Measurements from ENCODE around the gene ALKBH4.
"Not testable (repeated sequence)": the region's sequence is repeated elsewhere in the genome, so short reads cannot be mapped to it uniquely, and the experiment has no call there.

ALKBH4 gene

GRCh38 chr7:102464577-102465280 lies at the start of gene ALKBH4, which contains the start of gene LRWD1:
ALKBH4 (minus strand) TSS chr7:102464863; CDS start chr7:102464836, 27 bp downstream.
LRWD1 (plus strand) TSS chr7:102464984; CDS start chr7:102465081, 97 bp downstream.
- DNase-seq = peak; percentile 93

DNA sequence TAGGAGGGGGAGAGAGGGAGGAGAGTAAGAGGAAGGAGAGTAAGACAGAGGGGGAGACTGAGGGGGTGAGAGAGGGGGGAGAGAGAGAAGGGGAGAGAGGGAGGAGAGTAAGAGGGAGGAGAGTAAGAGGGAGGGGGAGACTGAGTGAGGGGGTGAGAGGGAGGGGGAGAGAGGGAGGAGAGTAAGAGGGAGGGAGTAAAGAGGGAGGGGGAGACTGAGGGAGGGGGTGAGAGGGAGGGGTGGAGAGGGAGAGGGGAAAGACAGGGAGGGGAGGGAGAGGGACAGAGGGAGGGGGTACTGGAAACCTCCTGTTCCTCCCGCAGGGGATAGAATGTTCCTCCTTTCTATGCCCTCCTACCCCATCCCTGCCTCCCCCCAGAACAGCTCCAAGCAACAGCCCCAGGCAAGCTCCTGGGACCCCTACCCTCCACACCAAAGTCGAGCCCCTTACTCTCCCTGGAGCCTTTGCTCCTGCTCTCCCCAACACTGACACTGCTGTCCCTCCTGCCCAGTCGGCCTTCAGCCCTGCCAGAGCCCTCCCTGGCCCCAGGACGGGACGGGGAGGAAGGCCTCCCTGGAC lies 48.1 kb upstream of the ALKBH4 start:
- not testable (repeated sequence) for DNase-seq

DNA sequence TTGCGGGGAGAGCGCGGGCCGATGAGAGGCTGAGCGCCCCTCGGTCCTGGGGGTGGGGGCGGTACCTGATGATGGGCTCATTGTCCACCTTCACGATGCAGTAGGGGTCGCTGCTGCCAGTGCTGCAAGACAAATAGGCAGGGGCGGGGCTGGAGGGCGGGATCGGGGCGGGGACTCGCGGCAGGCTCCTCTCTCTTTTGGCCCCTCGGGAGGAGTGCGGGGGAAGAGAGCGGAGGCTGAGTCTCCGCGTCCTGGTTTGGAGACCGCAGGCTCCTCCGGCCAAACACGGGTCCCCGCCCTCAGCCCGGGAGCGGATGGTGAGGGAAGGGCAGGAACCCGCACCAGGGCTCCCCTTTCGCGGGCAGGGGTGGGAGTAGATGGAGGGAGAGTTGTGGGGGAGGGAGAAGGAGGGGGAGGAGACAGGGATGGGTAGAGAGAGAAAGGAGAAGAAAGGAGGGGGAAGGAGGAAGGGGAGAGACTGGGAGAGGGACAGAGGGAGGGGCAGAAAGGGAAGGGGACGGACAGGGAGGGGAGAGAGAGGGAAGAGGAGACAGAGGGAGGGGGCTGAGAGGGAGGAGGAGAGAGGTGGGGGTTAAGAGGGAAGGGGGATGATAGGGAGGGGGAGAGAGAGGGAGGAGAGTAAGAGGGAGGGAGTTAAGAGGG lies 47.3 kb upstream of the ALKBH4 start:
- DNase-seq = not testable (repeated sequence)

GRCh38 chr7:102510575-102510974 lies 45.9 kb upstream of the ALKBH4 start:
- DNase-seq = not testable (repeated sequence)

DNA sequence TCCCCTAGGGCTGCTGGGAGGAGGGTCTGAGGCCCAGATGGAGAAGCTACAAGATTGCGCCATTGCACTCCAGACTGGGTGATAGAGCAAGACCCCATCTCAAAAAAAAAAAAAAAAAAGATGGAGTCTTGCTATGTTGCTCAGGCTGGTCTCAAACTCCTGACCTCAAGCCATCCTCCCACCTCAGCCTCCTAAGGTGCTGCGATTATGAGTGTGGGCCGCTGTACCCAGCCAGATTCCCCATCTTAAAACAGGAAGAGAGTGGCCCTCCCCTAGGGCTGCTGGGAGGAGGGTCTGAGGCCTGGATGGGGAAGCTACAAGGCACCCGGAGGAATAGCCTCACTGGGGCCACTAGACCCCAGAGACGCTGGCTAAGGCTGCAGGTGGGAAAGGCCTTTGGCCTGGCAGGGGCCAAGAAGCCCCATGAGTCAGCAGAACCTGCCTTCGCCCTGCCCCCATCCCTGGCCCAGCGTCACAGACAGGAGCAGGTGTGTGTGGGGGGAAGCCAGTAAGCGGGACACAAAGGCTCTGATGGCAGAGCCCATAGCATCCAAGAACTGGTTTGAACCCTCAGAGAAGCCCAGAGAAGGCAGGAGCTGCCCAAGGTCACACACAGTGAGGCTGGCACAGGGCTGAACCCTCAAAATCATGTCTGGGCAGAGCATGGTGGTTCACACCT lies 42.9 kb upstream of the ALKBH4 start:
- not testable (repeated sequence) for DNase-seq

DNA sequence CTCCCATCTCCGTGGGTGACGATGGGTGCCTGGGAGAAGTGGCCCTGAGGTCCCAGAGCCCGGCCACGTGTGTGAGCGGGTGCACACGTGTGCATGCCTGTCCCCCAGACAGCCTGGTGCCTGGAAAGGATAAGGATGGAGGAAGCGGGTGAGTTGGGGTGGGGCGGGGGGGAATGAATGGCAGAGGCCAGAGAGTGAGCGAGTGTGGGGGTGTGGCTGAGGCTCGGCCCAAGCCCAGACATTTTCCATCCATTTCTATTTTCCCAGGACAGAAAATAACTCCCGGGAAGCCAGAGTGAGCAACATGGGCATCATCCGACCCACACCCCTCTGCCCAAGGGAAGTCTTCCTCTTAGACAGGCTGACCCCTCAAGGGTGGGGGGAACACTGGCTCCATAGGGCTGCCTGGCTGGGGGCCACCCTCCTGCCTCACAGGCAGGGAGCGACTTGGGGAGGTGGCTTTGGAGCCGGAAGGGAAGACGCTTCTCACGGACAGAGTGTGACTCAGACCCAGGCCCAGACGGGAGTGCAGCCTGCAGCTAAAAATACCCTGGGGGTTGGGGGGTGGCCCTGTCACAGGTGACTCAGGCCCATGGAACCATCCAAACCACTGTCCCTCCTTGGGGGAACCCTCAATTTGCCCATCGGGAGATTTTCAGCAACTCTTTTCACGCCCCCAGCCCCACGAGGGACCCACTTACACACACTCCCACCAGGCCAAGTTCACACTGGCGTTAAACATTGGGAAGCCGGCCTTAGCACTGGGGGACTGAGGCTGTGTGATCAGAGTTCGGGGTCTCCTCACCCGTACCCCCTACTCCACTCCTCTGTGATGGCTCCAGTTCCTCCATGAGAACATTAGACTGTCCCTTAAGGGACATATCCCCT lies 40.9 kb upstream of the ALKBH4 start:
- not testable (repeated sequence) for DNase-seq

DNA sequence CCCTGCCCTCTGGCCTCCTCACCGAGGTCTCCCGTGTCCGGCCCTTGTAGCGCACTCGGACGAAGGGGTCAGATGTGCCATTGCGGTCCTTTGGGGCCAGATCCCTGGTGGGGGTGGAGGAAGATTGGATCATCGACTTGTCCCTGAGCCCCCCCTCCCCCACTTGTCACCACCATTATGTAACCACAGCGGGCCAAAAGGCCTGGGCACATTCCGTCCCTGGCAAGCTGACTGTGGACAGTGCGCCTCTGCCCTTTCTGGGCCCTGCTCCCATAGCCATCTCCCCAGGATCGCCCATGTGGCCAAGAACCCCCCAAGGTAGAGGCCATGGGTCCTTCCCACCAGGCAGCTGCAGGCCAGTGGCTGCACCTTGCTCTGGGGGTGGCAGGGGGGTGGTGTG lies 38.5 kb upstream of the ALKBH4 start:
- DNase-seq = not testable (repeated sequence)

GRCh38 chr7:102498321-102498720 lies 33.7 kb upstream of the ALKBH4 start:
- DNase-seq = not testable (repeated sequence)

DNA sequence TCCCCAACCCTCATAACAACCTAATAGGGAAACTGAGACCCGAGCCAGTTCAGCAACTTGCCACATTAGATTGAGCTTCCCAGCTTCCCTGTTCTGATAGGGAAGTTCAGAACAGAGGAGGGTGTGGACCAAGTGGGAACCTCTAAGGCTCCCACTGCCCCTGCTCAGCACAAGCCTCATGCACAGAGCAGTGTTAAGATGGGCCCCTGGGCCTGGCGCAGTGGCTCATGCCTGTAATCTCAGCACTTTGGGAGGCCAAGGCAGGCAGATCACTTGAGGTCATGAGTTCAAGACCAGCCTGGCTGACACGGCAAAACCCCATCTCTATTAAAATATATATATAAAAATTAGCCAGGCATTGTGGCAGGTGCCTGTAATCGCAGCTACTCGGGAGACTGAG lies 32.6 kb upstream of the ALKBH4 start:
- DNase-seq = not testable (repeated sequence)

DNA sequence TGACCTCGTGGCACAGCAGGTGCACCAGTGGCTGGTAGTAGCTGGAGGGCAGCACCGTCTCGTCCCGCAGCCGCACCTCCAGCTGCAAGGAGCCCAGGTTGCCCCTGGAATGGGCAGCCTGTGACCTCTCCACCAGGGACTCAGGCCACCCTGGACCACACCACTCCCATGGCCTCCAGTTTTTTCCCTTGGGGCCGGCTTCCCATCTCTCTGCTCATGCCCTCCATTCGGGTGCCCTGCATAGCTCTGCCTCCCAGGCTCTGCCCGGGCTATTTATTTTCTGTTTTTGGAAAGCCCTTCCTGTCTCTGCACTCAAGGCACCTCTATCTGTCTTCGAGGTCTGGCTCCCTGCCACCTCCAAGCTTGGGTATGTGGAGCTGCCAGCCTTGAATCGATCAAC lies 32.2 kb upstream of the ALKBH4 start:
- DNase-seq = not testable (repeated sequence)

DNA sequence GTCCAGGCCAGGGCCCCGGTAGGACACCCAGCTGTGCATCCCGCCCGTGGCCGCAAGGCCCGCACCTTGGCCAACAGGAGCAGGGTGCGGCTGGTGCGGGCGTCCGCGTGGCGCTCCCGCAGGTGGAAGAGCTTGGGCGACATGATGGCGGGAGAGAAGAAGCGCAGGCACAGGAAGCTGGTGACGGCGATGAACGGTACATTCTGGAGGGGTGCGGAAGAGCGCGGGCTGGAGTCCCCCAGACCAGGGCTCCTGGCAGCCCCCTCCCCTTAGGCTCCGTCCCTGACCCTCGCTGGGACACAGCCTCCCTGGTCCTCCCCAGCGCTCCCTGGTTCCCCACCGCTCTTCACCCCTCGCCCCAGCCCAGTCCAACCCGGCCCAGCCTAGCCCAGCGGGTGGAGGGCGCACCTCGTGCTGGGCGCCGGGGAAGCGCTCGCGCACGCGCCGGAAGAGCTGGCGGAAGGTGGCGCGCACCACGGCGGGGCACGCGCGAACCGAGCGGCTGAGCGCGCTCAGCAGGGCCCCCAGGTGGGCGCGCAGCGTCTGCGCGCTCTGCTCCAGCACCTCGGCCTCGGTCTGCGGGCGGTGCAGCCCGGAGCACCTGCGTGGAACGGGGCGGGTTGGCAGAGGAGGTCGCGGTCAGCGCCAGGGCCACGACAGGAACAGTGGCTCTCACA lies 29.9 kb upstream of the ALKBH4 start:
- not testable (repeated sequence) for DNase-seq

DNA sequence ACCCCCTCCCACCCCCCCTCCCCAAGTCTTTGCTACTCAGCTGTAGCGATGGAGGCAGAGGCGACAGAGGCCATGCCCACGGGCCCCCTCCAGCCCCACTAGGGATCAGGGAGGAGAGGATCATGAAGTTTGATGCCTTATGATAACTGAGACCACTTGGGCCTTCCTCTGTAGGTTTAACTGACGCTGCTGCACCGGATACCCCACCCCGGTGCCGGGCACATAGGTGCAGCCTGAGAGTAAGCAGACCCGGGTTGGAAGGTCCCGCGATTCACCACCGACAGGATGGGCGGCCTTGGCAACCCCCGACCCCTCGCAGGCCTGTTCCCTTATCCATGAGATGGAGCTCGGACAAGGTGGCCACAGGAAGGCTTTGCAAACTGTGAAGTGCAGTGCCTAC lies 29.4 kb upstream of the ALKBH4 start:
- peak; percentile 35 for DNase-seq

- not testable (repeated sequence) for DNase-seq
These were observed 28.7 kb upstream of the ALKBH4 start for GRCh38 chr7:102493220-102493935.

DNA sequence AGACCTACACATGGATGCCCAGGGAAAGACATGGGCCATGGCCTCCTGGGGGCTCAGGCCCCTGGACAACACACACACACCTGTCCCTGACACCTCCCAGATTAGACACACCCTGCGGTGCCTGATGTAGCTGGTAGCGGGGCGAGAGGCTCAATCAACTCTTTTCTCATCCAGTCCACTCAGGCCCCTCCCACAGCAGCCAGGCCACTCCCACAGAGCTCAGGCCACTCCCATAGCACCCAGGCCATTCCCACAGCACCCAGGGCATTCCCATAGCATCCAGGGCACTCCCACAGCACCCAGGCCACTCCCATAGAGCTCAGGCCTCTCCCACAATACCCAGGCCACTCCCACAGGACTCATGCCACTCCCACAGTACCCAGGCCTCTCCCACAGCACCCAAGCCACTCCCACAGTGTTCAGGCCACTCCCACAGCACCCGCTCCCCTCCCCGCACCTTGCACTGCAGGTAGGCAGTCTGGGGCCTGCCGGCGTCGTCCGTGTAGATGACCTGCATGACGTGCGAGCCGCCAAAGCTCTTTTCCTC lies 25.9 kb upstream of the ALKBH4 start:
- not testable (repeated sequence) for DNase-seq

DNA sequence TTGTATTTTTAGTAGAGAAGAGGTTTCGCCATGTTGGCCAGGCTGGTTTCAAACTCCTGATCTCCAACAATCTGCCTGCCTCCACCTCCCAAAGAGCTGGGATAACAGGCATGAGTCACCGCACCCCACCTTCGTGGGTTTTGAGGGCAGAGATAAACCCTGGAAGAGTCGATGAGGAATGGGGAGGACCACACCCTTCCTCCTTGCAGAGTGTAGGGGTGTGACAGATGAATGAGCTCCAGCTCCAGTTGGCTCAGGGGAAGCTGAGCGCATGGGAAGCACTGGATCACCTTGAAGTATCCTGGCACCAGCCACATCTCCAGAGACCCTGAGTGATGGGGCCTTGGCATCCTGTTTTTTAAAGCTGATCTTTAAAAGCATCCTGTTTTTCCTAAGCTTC lies 19.7 kb upstream of the ALKBH4 start:
- not testable (repeated sequence) for DNase-seq

DNA sequence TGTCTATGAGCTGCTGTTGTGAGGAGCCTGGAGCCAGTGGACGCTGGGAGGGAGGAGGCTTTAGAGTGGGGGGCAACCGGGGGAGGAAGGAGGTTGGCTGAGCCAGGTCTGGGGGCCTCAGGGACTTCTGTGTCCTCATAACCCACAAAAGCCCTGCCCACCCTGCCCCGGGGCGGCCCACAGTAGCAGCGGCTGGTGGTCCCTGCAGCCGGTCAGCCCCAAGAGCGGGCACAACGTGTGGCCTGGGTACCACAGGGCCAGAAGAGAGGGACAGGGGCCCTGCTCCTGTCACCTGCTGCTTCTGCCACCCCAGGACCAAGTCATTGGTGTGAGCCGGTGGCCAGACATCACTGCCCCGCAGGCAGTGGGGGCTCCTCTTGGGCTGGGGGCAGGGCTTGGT lies 17.3 kb upstream of the ALKBH4 start:
- not testable (repeated sequence) for DNase-seq

- DNase-seq = peak; percentile 39
These were observed 15.4 kb upstream of the ALKBH4 start for GRCh38 chr7:102479982-102480637.

DNA sequence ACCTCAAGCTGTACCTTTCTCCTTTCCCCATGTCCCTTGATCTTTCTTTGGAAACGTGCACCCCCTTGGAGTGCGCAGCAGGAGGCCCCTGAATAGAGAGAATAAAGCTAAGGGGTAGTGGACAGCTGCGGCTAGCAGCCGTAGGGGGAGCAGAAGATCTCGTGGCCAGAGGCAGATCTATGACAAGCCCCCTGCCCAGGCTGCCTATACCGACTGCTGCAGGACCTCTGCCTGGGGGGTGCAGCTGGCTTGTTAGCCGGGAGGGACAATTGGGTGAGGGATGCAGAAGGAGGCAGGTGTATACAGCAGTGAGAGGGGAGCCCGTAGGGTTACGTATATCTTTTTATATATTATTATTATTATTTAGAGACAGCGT lies 14.5 kb upstream of the ALKBH4 start:
- not testable (repeated sequence) for DNase-seq

- peak; percentile 94 for DNase-seq
These were observed 13.9 kb upstream of the ALKBH4 start, which contains the start of gene POLR2J for GRCh38 chr7:102478314-102479208. POLR2J (minus strand) TSS chr7:102478922; CDS start chr7:102478860, 62 bp downstream.
